ENCODE results near the gene TPO.
"Not testable (repeated sequence)": the region's sequence is repeated elsewhere in the genome, so short reads cannot be mapped to it uniquely, and the experiment has no call there.

TPO gene

GRCh38 chr2:1501991-1502390, 88.7 kb downstream of the TPO start:
- DNase-seq (ENCODE audit: low read depth, low spot score): no peak

DNA sequence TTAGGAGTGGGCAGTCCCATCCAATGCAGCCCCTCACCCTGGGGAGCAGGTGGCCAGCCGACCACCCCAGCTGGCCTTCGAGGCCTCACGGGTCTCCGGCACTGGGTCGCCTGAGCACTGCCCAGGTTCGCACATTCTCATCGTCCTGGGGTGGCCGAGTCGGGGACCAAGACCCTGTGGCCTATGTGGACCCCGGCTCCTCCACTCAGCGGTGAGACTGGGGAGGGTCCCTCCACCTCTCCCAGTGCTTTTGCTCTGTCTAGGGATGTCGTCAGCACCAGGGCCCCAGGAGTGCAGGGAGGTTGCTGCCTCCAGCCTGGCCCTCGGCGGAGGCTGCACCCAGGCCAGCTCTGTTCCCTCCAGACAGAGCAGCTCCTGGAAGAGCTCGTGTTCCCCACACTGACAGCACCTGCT, 89.6 kb downstream of the TPO start:
- DNase-seq (ENCODE audit: low read depth, low spot score): no peak

DNA sequence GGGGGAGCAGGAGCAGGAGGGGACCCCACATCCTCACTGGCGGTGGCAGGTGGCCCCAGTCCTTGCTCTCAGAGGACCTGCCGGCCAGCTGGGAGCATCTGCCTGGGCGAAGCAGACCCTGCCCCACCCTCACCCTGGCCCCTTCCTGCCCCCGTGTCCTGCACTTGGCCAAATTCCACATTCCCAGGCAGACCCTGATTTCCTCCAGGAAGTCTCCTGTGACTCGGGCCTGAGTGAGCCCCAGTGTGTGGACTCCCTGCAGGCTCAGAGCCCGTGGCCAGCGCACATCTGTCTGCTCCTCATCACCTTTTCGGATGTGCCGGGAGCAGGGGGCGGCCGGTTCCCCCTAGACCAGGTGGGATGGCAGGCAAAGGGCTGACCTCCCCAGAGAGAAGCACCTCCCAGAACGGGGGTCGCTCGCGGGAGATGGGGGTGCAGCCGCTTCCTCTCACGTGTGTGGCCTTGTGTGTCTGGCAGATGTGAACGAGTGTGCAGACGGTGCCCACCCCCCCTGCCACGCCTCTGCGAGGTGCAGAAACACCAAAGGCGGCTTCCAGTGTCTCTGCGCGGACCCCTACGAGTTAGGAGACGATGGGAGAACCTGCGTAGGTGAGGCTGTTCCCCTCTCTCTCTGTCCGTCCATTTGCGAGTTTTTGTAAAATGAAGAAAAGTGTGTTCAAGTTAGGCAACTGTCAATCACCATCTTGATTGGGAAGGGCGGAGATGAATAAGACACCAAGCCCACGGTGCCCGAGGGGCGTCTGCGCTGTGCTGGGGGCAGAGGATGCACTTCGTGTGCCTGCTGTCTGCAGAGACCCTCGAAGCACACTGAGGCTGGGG, 90.4 kb downstream of the TPO start:
- DNase-seq (ENCODE audit: low read depth, low spot score): no peak

DNA sequence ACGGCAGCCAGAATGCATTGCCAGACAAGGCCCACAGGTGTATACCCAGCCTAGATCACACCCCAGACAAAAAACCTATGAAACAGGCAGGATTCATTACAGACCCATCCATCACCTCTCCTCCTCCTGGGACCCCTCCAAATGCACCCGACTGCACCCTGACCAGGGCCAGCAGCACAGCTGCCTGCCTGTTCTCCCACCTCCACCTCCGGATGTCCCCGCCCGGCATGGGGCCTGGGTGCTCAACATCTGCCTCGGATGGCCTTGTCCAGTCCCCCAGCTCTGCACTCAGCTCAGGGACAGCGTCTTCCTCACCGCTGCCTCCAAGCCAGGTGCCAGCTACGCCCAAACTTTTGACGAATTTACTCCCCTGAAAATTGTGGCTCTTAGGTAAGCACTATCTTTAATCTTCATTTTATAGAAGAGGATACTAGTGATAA, 91.1 kb downstream of the TPO start:
- no peak for DNase-seq (ENCODE audit: low read depth, low spot score)

DNA sequence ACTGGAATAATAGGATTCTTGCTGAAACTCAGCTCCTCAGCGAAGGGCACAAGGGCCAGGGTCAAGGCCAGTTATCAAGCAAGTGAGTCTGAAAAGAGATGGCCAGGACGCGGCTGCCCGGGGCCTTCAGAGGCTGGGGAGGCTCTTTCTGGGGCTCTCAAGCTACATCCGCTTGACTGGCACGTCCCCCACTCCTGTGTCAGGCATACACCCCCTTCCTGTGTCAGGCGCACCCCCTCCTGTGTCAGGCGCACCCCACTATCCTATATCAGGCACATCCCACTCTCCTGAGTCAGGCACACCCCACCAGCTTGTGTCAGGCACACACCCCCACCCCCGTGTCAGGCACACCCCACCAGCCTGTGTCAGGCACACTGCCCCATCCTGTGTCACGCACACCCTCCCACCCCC, 91.8 kb downstream of the TPO start:
- no peak for DNase-seq (ENCODE audit: low read depth, low spot score)

DNA sequence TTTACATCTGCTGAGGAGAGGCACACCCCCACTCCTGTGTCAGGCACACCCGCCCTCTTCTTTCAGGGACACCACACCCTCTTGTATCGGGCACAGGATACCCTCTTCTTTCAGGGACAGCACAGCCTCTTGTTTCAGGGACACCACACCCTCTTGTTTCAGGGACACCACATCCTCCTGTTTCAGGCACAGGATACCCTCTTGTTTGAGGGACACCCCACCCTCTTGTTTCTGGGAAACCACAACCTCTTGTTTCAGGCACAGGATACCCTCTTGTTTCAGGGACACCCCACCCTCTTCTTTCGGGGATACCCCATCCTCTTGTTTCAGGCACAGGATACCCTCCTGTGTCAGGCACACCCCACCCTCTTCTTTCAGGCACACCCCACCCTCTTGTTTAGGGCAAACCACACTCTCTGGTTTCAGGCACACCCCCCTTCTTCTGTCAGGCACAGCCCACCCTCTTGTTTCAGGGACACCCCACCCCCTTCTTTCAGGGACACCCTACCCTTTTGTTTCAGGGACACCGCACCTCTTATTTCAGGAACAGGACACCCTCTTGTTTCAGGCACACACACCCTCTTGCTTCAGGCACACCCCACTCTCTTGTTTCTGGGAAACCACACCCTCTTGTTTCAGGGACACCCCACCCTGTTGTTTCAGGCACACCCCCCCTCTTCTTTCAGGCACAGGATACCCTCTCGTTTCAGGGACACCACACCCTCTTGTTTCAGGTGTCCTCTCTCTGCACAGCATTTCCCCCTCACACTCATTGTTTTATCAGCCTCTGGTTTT, 96.2 kb downstream of the TPO start:
- DNase-seq (ENCODE audit: low read depth, low spot score): no peak

- no peak for DNase-seq (ENCODE audit: low read depth, low spot score)
These were observed 96.9 kb downstream of the TPO start for GRCh38 chr2:1510176-1510575.

- DNase-seq (ENCODE audit: low read depth, low spot score): no peak
These were observed 98.2 kb downstream of the TPO start for GRCh38 chr2:1511455-1511854.

GRCh38 chr2:1512321-1513289, 99.3 kb downstream of the TPO start:
- no peak for DNase-seq (ENCODE audit: low read depth, low spot score)

DNA sequence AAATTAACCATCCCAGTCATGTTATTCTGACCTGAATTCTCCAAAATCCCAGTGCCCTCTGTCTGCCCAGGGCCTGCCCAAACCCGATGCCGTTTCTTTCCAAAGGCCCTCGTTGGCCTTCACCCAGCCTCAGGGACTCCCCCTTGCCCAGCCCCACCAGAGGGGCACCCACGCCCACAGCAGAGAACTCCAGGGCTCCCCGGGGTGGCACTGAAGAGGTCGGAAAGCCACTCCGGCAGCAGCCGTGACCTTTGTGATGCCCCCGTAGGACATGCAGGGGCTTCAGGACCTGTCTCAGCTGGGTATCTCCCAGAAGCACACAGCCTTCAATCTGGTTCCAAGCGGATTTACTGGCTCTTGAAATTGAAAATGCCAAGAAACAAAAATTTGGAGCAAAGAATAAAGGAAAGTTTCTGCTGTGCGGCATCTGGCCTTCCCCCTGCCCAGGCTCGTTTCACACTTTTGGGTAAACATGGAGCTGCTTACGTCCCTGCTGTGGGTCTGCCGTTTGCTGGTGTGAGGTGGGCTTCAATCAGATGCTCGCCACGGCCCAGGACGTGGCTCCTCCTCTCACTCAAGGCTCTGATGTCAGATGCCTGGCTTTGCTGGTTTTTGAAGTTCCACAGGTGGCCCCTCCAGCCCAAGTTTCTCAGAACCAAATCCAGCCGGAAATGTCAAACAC, 101.3 kb downstream of the TPO start:
- DNase-seq (ENCODE audit: low read depth, low spot score): no peak

- DNase-seq (ENCODE audit: low read depth, low spot score): no peak
These were observed 101.8 kb downstream of the TPO start for GRCh38 chr2:1515073-1515430.

DNA sequence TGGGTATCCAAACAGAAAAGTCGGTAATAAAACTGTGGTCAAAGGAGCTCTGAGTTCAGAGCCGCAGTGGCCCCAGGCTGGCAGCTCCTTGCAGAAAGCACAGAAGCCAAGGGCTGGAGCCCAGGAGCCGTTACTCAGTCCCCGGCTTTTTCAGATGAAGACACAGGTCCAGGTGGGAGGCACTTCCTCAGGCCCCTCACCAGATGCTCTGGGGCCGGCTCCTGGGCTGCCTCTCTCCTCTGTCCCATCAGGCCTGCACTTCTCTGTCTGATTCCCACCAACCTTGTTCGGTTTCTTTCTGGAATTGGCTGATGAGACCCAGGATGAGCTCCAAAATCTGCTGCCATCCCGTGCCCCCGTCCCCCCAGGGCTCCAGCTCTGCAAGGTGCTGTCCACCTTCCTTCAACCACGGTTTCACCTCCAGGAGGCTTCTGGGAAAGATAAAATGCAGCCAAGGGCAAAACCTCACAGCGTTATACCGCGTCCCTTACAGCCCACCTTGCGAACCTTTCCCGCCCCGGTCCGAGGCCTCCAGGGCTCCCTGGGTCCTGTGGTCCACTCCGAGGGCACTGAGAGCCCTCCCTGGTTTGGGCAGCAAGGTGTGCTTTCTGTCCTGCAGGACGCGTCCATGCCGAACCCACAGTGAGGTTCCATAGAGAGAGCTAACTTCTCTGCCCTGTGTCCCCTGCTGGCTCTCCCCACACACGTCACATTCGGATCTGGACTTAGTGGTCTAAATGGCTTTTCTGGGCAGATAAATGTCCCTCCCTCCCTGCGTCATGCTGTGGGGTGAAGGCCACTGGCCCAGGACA, 102.9 kb downstream of the TPO start:
- DNase-seq (ENCODE audit: low read depth, low spot score): no peak

GRCh38 chr2:1516798-1517060, 103.5 kb downstream of the TPO start:
- DNase-seq (ENCODE audit: low read depth, low spot score): no peak

DNA sequence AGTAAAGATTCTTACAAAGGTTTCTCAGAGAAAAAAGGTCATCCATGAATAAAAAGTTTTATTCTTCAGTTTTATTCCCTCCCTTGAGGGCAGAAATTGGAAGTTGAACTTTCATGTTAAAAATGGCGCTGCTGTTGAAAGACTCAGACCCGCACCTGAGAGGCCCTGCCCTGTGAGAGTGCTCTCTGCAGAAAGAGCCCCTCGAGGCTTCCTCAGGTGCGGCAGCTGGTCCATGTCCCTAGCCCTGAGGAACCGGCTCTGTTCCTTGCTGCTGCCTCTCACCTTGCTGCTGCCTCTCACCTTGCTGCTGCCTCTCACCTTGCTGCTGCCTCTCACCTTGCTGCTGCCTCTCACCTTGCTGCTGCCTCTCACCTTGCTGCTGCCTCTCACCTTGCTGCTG, 104.0 kb downstream of the TPO start:
- DNase-seq (ENCODE audit: low read depth, low spot score): not testable (repeated sequence)

GRCh38 chr2:1517786-1518185, 104.5 kb downstream of the TPO start:
- no peak for DNase-seq (ENCODE audit: low read depth, low spot score)

DNA sequence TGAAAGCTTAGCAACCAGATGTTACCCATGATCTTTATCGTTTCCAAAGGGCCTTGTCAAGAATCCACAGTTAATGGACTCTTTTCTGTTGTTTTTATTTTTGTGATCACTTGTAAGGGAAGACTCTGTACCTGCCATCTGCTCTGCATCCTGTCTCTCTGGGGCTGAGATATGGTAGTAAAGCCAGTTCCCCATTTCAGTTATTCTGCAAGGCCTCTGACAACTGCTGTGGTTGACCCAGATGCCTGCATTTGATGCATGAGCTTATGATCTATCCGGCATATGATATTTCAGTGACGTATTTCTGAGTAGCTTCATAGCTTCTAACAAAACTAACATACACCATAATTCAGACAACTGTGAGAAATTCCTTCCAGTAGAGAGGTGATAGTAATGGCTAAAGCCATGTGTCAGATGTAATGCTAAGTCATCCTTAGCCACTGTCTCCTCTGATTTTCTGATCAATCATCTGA, 105.1 kb downstream of the TPO start:
- no peak for DNase-seq (ENCODE audit: low read depth, low spot score)

DNA sequence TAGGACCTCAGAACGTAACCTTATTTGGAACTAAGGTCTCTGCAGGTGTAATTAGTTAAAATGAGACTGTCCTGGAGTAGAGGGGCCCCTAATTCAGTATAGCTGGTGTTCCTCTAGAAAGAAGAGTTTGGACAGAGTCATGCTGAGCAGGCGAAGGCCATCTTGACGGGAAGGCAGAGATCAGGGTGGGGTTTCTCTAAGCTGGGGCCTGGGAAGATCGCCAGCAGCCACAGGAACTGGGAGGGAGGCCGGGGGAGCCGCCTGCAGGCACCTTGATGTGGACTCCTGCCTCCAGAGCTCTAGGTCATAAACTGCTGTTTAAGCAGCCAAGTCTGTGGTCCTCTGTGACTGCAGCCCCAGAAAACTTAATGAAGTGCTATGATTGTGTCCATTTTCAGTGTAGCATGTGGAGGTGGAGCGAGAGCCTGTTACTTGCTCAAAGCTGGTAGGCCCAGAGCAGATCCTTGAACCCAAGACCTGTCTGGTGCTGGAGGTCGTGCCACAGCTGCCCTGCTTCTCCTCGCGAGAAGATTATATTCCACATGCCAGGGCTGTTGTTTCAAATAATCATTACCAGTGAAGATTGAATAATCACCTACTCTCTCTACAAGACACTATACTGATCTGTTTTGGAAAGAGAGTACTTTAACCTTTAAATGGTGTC, 105.7 kb downstream of the TPO start:
- no peak for DNase-seq (ENCODE audit: low read depth, low spot score)

DNA sequence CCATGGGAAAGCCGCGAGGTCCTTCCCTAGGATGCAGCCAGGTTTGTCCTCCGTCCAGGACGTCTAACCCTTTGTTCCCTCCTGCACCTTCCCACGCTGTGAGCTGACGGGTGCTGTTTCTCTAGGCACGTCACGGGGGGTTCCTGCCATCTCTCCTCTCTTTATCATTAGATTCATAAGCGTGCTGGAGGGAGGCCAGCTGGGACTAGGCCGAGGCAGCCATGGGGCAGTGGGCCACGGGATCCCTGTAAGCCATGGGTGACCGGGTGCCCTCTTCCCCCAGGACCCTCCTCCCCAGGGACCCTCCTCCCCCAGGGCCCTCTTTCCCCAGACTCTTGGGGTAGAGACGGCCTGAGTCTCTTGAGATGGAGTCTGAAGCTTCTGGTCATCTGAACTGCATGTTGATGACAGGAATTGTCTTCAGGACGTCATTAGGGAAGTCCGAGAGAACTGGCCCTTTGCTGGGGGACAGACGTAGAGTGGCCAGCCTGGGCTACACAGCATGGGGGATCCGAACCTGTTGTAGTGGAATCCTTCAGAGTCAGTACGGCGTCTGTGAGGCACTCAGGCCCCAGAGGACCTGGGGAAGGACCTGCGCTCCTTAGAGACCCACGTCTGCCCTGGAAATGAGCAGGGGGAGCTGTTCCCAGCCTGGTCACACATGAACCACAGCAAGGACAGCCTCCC, 108.1 kb downstream of the TPO start:
- no peak for DNase-seq (ENCODE audit: low read depth, low spot score)

All from ELF-1 (cell line).